GM23338 (cell line): Measurements from ENCODE around the gene CNPY1. TPM values are rescaled to one million over a fixed set of nuclear protein-coding genes. Genes with fewer than 3 reads are reported as not detected.

Source experiments
- ATAC-seq: fragments of 200-7000 bp; cut with Tn5 transposase; 3 replicates; pipeline ENCODE4 v1.9.1; 2020
- DNase-seq: peaks from one replicate; pipeline ENCODE4 v3.0.0-alpha.2; 2015; ENCODE audit warnings: low spot score
- H2AFZ ChIP-seq: fragments of 200-600 bp; sonication (generic); 2 replicates; pipeline ENCODE4 v1.8.0; 2016; ENCODE audit warnings: antibody characterized with exemption, mild to moderate bottlenecking, moderate library complexity
- H3F3A ChIP-seq: fragments of 200-600 bp; sonication (generic); replicated peaks from 2 replicates; pipeline ENCODE4 v1.8.0; 2017; ENCODE audit warnings: antibody characterized with exemption, mixed run types, low read depth
- H3K27ac ChIP-seq: fragments of 200-600 bp; sonication (generic); 2 replicates; pipeline ENCODE4 v1.6.1; 2016; ENCODE audit warnings: low read depth
- H3K27me3 ChIP-seq: fragments of 200-600 bp; sonication (generic); 2 replicates; pipeline ENCODE4 v1.8.0; 2016; ENCODE audit warnings: mild to moderate bottlenecking, mixed run types, moderate library complexity; ENCODE audit not compliant: insufficient read depth
- H3K36me3 ChIP-seq: fragments of 200-600 bp; sonication (generic); 2 replicates; pipeline ENCODE4 v1.8.0; 2016; ENCODE audit warnings: mild to moderate bottlenecking; ENCODE audit not compliant: insufficient read depth
- H3K4me1 ChIP-seq: fragments of 200-600 bp; sonication (generic); 2 replicates; pipeline ENCODE4 v1.8.0; 2016; ENCODE audit warnings: mild to moderate bottlenecking, moderate library complexity; ENCODE audit not compliant: insufficient read depth
- H3K4me2 ChIP-seq: fragments of 200-600 bp; sonication (generic); 2 replicates; pipeline ENCODE4 v1.7.1; 2017; ENCODE audit warnings: mixed run types
- H3K4me3 ChIP-seq: fragments of 200-600 bp; sonication (generic); 2 replicates; pipeline ENCODE4 v1.6.1; 2016; ENCODE audit warnings: mixed run types
- H3K79me2 ChIP-seq: fragments of 200-600 bp; sonication (generic); replicated peaks from 2 replicates; pipeline ENCODE4 v1.8.0; 2017; ENCODE audit warnings: mild to moderate bottlenecking; ENCODE audit not compliant: insufficient read depth
- H3K9me2 ChIP-seq: fragments of 200-600 bp; sonication (generic); 2 replicates; pipeline ENCODE4 v1.8.0; 2017; ENCODE audit not compliant: insufficient read depth
- H4K20me1 ChIP-seq: fragments of 200-600 bp; sonication (generic); replicated peaks from 2 replicates; pipeline ENCODE4 v1.8.0; 2017; ENCODE audit warnings: mild to moderate bottlenecking; ENCODE audit not compliant: insufficient read depth
- H3K27ac Mint-ChIP-seq: 2 replicates; pipeline ENCODE4 v1.8.0; 2020; ENCODE audit warnings: inconsistent platforms, mild to moderate bottlenecking, moderate library complexity, mixed read lengths
- H3K27me3 Mint-ChIP-seq: 3 replicates; pipeline ENCODE4 v1.8.0; 2022; ENCODE audit warnings: low read depth, mild to moderate bottlenecking, moderate library complexity, mixed read lengths, inconsistent platforms; ENCODE audit not compliant: insufficient read depth, poor library complexity
- H3K36me3 Mint-ChIP-seq: 3 replicates; pipeline ENCODE4 v1.8.0; 2021; ENCODE audit warnings: low read depth, mild to moderate bottlenecking, inconsistent platforms, moderate library complexity, mixed read lengths
- H3K4me1 Mint-ChIP-seq: 3 replicates; pipeline ENCODE4 v1.8.0; 2020; ENCODE audit warnings: mild to moderate bottlenecking, inconsistent platforms, mixed read lengths
- H3K4me3 Mint-ChIP-seq: 3 replicates; pipeline ENCODE4 v1.8.0; 2021; ENCODE audit warnings: moderate library complexity, mild to moderate bottlenecking, inconsistent platforms, mixed read lengths
- H3K9me3 Mint-ChIP-seq: 3 replicates; pipeline ENCODE4 v1.8.0; 2020; ENCODE audit warnings: moderate library complexity, mild to moderate bottlenecking, inconsistent platforms, mixed read lengths
- CREB1 ChIP-seq: fragments of 250-450 bp; sonication (Bioruptor Pico); IDR thresholded peaks from 2 replicates; pipeline ENCODE4 v1.5.0; 2020; ENCODE audit warnings: low read depth, mild to moderate bottlenecking, moderate library complexity
- EZH2 ChIP-seq: fragments of 200-600 bp; sonication (generic); IDR thresholded peaks from one replicate; pipeline ENCODE4 v1.8.0; 2017; ENCODE audit warnings: antibody characterized with exemption, mild to moderate bottlenecking, low read depth; ENCODE audit not compliant: unreplicated experiment
- JUNB ChIP-seq: IDR thresholded peaks from one replicate; pipeline ENCODE4 v1.6.1; 2016; ENCODE audit warnings: antibody characterized with exemption; ENCODE audit not compliant: unreplicated experiment
- NANOG ChIP-seq: IDR thresholded peaks from 2 replicates; pipeline ENCODE4 v1.6.1; 2016; ENCODE audit warnings: antibody characterized with exemption, borderline replicate concordance
- POLR2AphosphoS5 ChIP-seq: IDR thresholded peaks from 2 replicates; pipeline ENCODE4 v1.6.1; 2016; ENCODE audit warnings: antibody characterized with exemption, low read depth
- STAT1 ChIP-seq: IDR thresholded peaks from one replicate; pipeline ENCODE4 v1.6.1; 2016; ENCODE audit warnings: antibody characterized with exemption; ENCODE audit not compliant: unreplicated experiment
- ZNF331 ChIP-seq: fragments of 250-450 bp; sonication (Bioruptor Pico); IDR thresholded peaks from 2 replicates; pipeline ENCODE4 v1.5.0; 2020; ENCODE audit warnings: low read depth, mild to moderate bottlenecking, moderate library complexity
- ZNF462 ChIP-seq: fragments of 250-450 bp; sonication (Bioruptor Pico); IDR thresholded peaks from 2 replicates; pipeline ENCODE4 v1.5.0; 2020; ENCODE audit warnings: mild to moderate bottlenecking, moderate library complexity
- polyA plus RNA-seq: library from polyadenylated mRNA; unstranded; fragments of >200 nt; fragmentation: Nextera tagmentation; extraction: Ambion mirVana; gene quantifications from 2 replicates; pipeline ENCODE4 v1.2.1, GENCODE V29; 2016
- total RNA-seq: library from RNA; depleted of rRNA; stranded (reverse); fragments of >200 nt; shearing (Covaris generic); gene quantifications from 2 replicates; pipeline ENCODE4 v1.2.3, GENCODE V29; 2014
- TF ChIP-seq, protein P1 (sequence below), 2 experiments: fragments of 200-600 bp in 1 of 2; sonication (generic) in 1 of 2; conservative IDR thresholded peaks; 2 replicates each; pipeline versions ENCODE4 v1.5.1 to v1.6.1; 2016 to 2017; ENCODE audit warnings: antibody characterized with exemption in 2 of 2, low read depth in 2 of 2, mild to moderate bottlenecking in 2 of 2, moderate library complexity in 1 of 2
- TF ChIP-seq, protein P2 (sequence below): IDR thresholded peaks from 2 replicates; pipeline ENCODE4 v1.6.1; 2016; ENCODE audit warnings: antibody characterized with exemption

Gene CNPY1
- total and polyA plus RNA-seq, 2 experiments from 2014 or later = not detected

- Mint-ChIP-seq H3K27ac (no peak overlapping the region), H3K27me3 (peaks cover 7% of the 10 kb centered on the region), H3K4me3 (no peak overlapping the region), H3K9me3 (no peaks in the 10 kb centered on the region), H3K36me3 (no peaks in the 10 kb centered on the region), H3K4me1 (peaks cover 5% of the 10 kb centered on the region)
- Histone ChIP-seq H3K36me3 (no peaks in the 10 kb centered on the region), H4K20me1 (no peaks in the 10 kb centered on the region), H3K79me2 (no peaks in the 10 kb centered on the region), H2AFZ (no peak overlapping the region), H3K4me2 (no peak overlapping the region), H3K27ac (no peak overlapping the region), H3F3A (no peaks in the 10 kb centered on the region), H3K4me1 (no peaks in the 10 kb centered on the region), H3K9me2 (no peaks in the 10 kb centered on the region), H3K27me3 (no peaks in the 10 kb centered on the region), H3K4me3 (no peak overlapping the region)
- DNase-seq = no peak
- no peak for ATAC-seq
- TF ChIP-seq, protein P1, sequence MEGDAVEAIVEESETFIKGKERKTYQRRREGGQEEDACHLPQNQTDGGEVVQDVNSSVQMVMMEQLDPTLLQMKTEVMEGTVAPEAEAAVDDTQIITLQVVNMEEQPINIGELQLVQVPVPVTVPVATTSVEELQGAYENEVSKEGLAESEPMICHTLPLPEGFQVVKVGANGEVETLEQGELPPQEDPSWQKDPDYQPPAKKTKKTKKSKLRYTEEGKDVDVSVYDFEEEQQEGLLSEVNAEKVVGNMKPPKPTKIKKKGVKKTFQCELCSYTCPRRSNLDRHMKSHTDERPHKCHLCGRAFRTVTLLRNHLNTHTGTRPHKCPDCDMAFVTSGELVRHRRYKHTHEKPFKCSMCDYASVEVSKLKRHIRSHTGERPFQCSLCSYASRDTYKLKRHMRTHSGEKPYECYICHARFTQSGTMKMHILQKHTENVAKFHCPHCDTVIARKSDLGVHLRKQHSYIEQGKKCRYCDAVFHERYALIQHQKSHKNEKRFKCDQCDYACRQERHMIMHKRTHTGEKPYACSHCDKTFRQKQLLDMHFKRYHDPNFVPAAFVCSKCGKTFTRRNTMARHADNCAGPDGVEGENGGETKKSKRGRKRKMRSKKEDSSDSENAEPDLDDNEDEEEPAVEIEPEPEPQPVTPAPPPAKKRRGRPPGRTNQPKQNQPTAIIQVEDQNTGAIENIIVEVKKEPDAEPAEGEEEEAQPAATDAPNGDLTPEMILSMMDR (conservative IDR thresholded peaks at IDR 0.05; ENCODE audit: low read depth in 2 of 2) = no peak
- TF ChIP-seq JUNB = no peak
- TF ChIP-seq EZH2 = no peak
- TF ChIP-seq NANOG = no peak
- no peak for TF ChIP-seq ZNF462 (CRISPR knock-in tag)
- TF ChIP-seq, protein P2, sequence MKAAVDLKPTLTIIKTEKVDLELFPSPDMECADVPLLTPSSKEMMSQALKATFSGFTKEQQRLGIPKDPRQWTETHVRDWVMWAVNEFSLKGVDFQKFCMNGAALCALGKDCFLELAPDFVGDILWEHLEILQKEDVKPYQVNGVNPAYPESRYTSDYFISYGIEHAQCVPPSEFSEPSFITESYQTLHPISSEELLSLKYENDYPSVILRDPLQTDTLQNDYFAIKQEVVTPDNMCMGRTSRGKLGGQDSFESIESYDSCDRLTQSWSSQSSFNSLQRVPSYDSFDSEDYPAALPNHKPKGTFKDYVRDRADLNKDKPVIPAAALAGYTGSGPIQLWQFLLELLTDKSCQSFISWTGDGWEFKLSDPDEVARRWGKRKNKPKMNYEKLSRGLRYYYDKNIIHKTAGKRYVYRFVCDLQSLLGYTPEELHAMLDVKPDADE = no peak
- TF ChIP-seq ZNF331 (CRISPR knock-in tag) = no peak
- TF ChIP-seq STAT1 = no peak
- no peak for TF ChIP-seq CREB1
- TF ChIP-seq POLR2AphosphoS5 = no peak
Measured at GRCh38 chr7:155580367-155580766, 34.0 kb upstream of the CNPY1 start.
